Stomach (tissue), 9 donors: Measurements from ENCODE around the gene SPRR1B. TPM values are rescaled to one million over a fixed set of nuclear protein-coding genes. Genes with fewer than 3 reads are reported as not detected.
A peak's percentile ranks its signal among the peaks of the same experiment; 100 is the strongest.
"Not testable (repeated sequence)": the region's sequence is repeated elsewhere in the genome, so short reads cannot be mapped to it uniquely, and the experiment has no call there.

ENCODE experiments used
- DNase-seq, 2 donors: peaks; one replicate each; pipeline versions ENCODE4 v3.0.0 to v3.0.0-alpha.2; 2013 to 2019
- H3K27ac ChIP-seq, 5 donors: fragments of 200-600 bp in 4 of 5; sonication (generic) in 4 of 5; one replicate each; pipeline ENCODE4 v1.5.1; 2013 to 2019; ENCODE audit warnings: mild to moderate bottlenecking in 1 of 5, moderate library complexity in 1 of 5
- H3K27me3 ChIP-seq, 3 donors: fragments of 200-600 bp; sonication (generic); one replicate each; pipeline ENCODE4 v1.5.1; 2017 to 2019; ENCODE audit warnings: mixed run types in 1 of 3
- H3K36me3 ChIP-seq, 4 donors: fragments of 200-600 bp; sonication (generic); 1 replicate in 3 of 4; 2 replicates in 1 of 4; pipeline ENCODE4 v1.5.1; 2016 to 2019
- H3K4me1 ChIP-seq, 4 donors: fragments of 200-600 bp; sonication (generic); one replicate each; pipeline ENCODE4 v1.5.1; 2016 to 2019
- H3K4me3 ChIP-seq, 4 donors: fragments of 200-600 bp; sonication (generic) in 3 of 4; one replicate each; pipeline ENCODE4 v1.5.1; 2016 to 2019; ENCODE audit warnings: mild to moderate bottlenecking in 1 of 4
- H3K9me3 ChIP-seq, 4 donors: fragments of 200-600 bp; sonication (generic); one replicate each; pipeline ENCODE4 v1.5.1; 2016 to 2019
- CTCF ChIP-seq, 7 experiments: fragments of 450-650 bp in 4 of 7; fragments of 200-600 bp in 3 of 7; sonication (generic) in 3 of 7; IDR thresholded peaks; one replicate each; pipeline ENCODE4 v1.5.1; 2016 to 2019; ENCODE audit warnings: antibody characterized with exemption in 7 of 7, control low read depth in 2 of 7, mild to moderate bottlenecking in 1 of 7
- EP300 ChIP-seq: sonication (generic); formaldehyde crosslinking; IDR thresholded peaks from one replicate; pipeline ENCODE4 v1.6.1; 2017; ENCODE audit warnings: antibody characterized with exemption
- POLR2A ChIP-seq, 4 donors: fragments of 450-650 bp; IDR thresholded peaks; one replicate each; pipeline ENCODE4 v1.6.1; 2016; ENCODE audit warnings: antibody characterized with exemption in 4 of 4, control low read depth in 2 of 4, mild to moderate bottlenecking in 1 of 4, moderate library complexity in 1 of 4
- POLR2AphosphoS5 ChIP-seq, 3 donors: sonication (generic); formaldehyde crosslinking; IDR thresholded peaks; one replicate each; pipeline ENCODE4 v1.6.1; 2016; ENCODE audit warnings: antibody characterized with exemption in 3 of 3
- WGBS, 5 donors: extraction: QIAGEN DNeasy Blood & Tissue Kit in 3 of 5; methylation state at CpG; one replicate each; pipeline versions ENCODE4 v1.1.5 to v1.1.7; 2013 to 2018; 5-methylcytosine and 5-hydroxymethylcytosine counted together
- intact Hi-C: fragments of 100-400 bp; cut with DNase I; formaldehyde crosslinking; loops from one replicate; pipeline ENCODE4 v1.15.1; 2023; ENCODE audit warnings: low total_unique reads
- polyA plus RNA-seq, 3 donors: library from polyadenylated mRNA; stranded (reverse); fragments of 200-250 nt; gene quantifications; one replicate each; pipeline ENCODE4 v1.2.3, GENCODE V29; 2013
- total RNA-seq, 5 donors: library from RNA; depleted of rRNA; stranded (reverse); fragments of >200 nt; gene quantifications; one replicate each; pipeline versions ENCODE4 v1.1.0 to v1.2.3, GENCODE V29; 2014 to 2016
- donor health status: healthy with polysubstance abuse.
- donor health status: Bipolar disorder and iron deficiency.
- donor health status: healthy.

The SPRR1B gene
- total and polyA plus RNA-seq, 8 donors, result 6.1 to 122 TPM; not detected in 6

GRCh38 chr1:153049211-153049610 lies 18.2 kb downstream of the SPRR1B start:
- Histone ChIP-seq H3K9me3 (peaks cover 0 to 3% (median 0%) of the 10 kb centered on the region in 4 donors), H3K27ac (no peak overlapping the region), H3K27me3 (no peaks in the 10 kb centered on the region), H3K36me3 (no peaks in the 10 kb centered on the region), H3K4me3 (no peak overlapping the region), H3K4me1 (no peaks in the 10 kb centered on the region)
- intact Hi-C loops, result no loop called here
- DNase-seq, result no peak
- TF ChIP-seq EP300 (no peak), POLR2A (IDR thresholded peaks at IDR 0.05) (no peak), POLR2AphosphoS5 (IDR thresholded peaks at IDR 0.05) (no peak), CTCF (IDR thresholded peaks at IDR 0.05) (no peak)
- 77 to 94% (median 89%) methylated on average over 2 of the region's 2 CpGs for WGBS, 5 donors

- DNase-seq, H3K4me3 ChIP-seq, H3K9me3 ChIP-seq, intact Hi-C loops, H3K27ac ChIP-seq, H3K27me3 ChIP-seq, H3K4me1 ChIP-seq, H3K36me3 ChIP-seq: not testable (repeated sequence)
- WGBS, 5 donors, result 37 to 52% (median 47%) methylated on average over 3 of the region's 3 CpGs
These were observed 25.1 kb downstream of the SPRR1B start for GRCh38 chr1:153056111-153056510.

- Histone ChIP-seq H3K36me3 (no peaks in the 10 kb centered on the region), H3K27ac (no peak within 1 kb of the TSS), H3K4me3 (no peak within 1 kb of the TSS), H3K27me3 (no peaks in the 10 kb centered on the region), H3K9me3 (no peaks in the 10 kb centered on the region), H3K4me1 (no peaks in the 10 kb centered on the region)
- TF ChIP-seq POLR2A (IDR thresholded peaks at IDR 0.05) (no peak), POLR2AphosphoS5 (IDR thresholded peaks at IDR 0.05) (no peak), CTCF (IDR thresholded peaks at IDR 0.05) (no peak), EP300 (no peak)
- intact Hi-C loops, result no loop called here
- WGBS, 5 donors, result 60 to 76% (median 74%) methylated on average over 2 of the region's 2 CpGs
- DNase-seq, result no peak
These were observed 26.4 kb downstream of the SPRR1B start, which contains the start of gene SPRR2A for GRCh38 chr1:153057375-153057774. TSS of gene SPRR2A (minus strand) at chr1:153057512. CDS start at chr1:153056735, 777 bp downstream.

- intact Hi-C loops, result no loop called here
- DNase-seq, result no peak
- H3K36me3 ChIP-seq, result no peaks in the 10 kb centered on the region
- 45 to 57% (median 54%) methylated on average over 2 of the region's 2 CpGs for WGBS, 5 donors
- no peaks in the 10 kb centered on the region for H3K4me1 ChIP-seq
- no peak overlapping the region for H3K4me3 ChIP-seq
- no peaks in the 10 kb centered on the region for H3K9me3 ChIP-seq
- no peaks in the 10 kb centered on the region for H3K27me3 ChIP-seq
- no peak overlapping the region for H3K27ac ChIP-seq
- TF ChIP-seq POLR2AphosphoS5 (IDR thresholded peaks at IDR 0.05) (no peak), POLR2A (IDR thresholded peaks at IDR 0.05) (no peak), CTCF (IDR thresholded peaks at IDR 0.05) (no peak), EP300 (no peak)
These were observed 27.2 kb downstream of the SPRR1B start for GRCh38 chr1:153058154-153058553.

GRCh38 chr1:153058826-153059784 lies 28.1 kb downstream of the SPRR1B start:
- H3K36me3 ChIP-seq, result no peaks in the 10 kb centered on the region
- intact Hi-C loops, result no loop called here
- TF ChIP-seq POLR2A (IDR thresholded peaks at IDR 0.05) (no peak), EP300 (no peak), CTCF (IDR thresholded peaks at IDR 0.05) (no peak), POLR2AphosphoS5 (IDR thresholded peaks at IDR 0.05) (no peak)
- 54 to 63% (median 61%) methylated on average over 6 of the region's 6 CpGs for WGBS, 5 donors
- H3K27me3 ChIP-seq, result no peaks in the 10 kb centered on the region
- H3K9me3 ChIP-seq, result no peaks in the 10 kb centered on the region
- no peaks in the 10 kb centered on the region for H3K4me1 ChIP-seq
- H3K27ac ChIP-seq, result no peak overlapping the region
- DNase-seq, result peak in 1 of 2 donors; percentile 7
- no peak overlapping the region for H3K4me3 ChIP-seq
